Measurements from ENCODE around the gene ELOVL3.

DNA sequence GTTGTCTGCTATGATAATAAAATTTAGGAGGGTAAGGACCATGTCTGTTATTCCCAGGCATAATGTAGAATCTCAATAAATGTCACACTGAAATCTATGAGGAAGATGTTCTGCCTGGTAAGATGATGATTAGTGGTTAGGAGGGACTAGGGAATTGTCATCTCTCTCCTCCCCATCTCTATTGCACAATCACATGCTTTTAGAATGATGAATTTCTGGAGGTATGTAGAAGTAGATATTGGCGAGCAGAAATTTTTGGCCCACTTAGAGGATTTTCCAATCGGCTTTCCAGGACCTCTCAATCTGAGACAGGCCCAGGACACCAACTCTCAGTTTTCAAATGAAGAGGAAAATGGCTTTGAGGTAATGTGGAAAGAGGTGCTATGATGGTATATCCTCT is 17.2 kb downstream of the ELOVL3 start:
- TF ChIP-seq SP2 (CRISPR knock-in tag; IDR thresholded peaks at IDR 0.05) (no peak), ZNF329 (CRISPR knock-in tag; IDR thresholded peaks at IDR 0.05; ENCODE audit: low read depth) (no peak), ZNF773 (CRISPR knock-in tag; IDR thresholded peaks at IDR 0.05; ENCODE audit: borderline replicate concordance) (no peak), KAT2B (IDR thresholded peaks at IDR 0.05; ENCODE audit: borderline replicate concordance, low read depth, low read length) (no peak), JARID2 (CRISPR knock-in tag; IDR thresholded peaks at IDR 0.05; ENCODE audit: insufficient replicate concordance) (no peak)
- TF ChIP-seq, protein P1, sequence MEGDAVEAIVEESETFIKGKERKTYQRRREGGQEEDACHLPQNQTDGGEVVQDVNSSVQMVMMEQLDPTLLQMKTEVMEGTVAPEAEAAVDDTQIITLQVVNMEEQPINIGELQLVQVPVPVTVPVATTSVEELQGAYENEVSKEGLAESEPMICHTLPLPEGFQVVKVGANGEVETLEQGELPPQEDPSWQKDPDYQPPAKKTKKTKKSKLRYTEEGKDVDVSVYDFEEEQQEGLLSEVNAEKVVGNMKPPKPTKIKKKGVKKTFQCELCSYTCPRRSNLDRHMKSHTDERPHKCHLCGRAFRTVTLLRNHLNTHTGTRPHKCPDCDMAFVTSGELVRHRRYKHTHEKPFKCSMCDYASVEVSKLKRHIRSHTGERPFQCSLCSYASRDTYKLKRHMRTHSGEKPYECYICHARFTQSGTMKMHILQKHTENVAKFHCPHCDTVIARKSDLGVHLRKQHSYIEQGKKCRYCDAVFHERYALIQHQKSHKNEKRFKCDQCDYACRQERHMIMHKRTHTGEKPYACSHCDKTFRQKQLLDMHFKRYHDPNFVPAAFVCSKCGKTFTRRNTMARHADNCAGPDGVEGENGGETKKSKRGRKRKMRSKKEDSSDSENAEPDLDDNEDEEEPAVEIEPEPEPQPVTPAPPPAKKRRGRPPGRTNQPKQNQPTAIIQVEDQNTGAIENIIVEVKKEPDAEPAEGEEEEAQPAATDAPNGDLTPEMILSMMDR (CRISPR knock-in tag; IDR thresholded peaks at IDR 0.05): no peak
- TF ChIP-seq, protein P2, sequence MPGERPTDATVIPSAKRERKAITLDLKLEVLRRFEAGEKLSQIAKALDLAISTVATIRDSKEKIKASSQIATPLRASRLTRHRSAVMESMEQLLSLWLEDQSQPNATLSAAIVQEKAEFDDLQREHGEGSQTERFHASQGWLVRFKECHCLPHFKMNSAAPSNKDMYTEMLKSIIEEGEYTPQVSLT (CRISPR knock-in tag; IDR thresholded peaks at IDR 0.05; ENCODE audit: borderline replicate concordance, low read depth): no peak

Data from HepG2 (cell line).